GM12878 (cell line): ENCODE data around the gene SH3YL1. TPM values are rescaled to one million over a fixed set of nuclear protein-coding genes. Genes with fewer than 3 reads are reported as not detected.

ENCODE experiments used
- ATAC-seq: fragments of 200-7000 bp; cut with Tn5 transposase; 3 replicates; pipeline ENCODE4 v1.9.1; 2020; ENCODE audit warnings: mild to moderate bottlenecking, moderate library complexity
- BruUV-seq: library from RNA; stranded (reverse); fragments of 400-500 nt; replicated peaks from 2 replicates; lab custom pipeline; 2021; lab: Mats Ljungman, UMichigan
- CTCF ChIA-PET: fragments of 300-600 bp; sonication (Branson Sonifier 250); formaldehyde crosslinking; extraction: SDS; loops from one replicate; lab custom pipeline; 2021; ENCODE audit warnings: inconsistent platforms; lab: Yijun Ruan, JAX
- POLR2A ChIA-PET: fragments of 350-600 bp; formaldehyde crosslinking; extraction: SDS; loops from one replicate; lab custom pipeline; 2021; ENCODE audit warnings: inconsistent platforms; lab: Charles Lee
- RAD21 ChIA-PET: fragments of 300-600 bp; sonication (Branson Sonifier 250); formaldehyde crosslinking; loops from one replicate; lab custom pipeline; 2023; ENCODE audit warnings: antibody characterized with exemption; ENCODE audit not compliant: unreplicated experiment; lab: Charles Lee
- SMC1A ChIA-PET: fragments of 300-600 bp; sonication (Branson Sonifier 250); formaldehyde crosslinking; loops from one replicate; lab custom pipeline; 2023; ENCODE audit not compliant: unreplicated experiment, uncharacterized antibody; lab: Charles Lee
- DNase-seq: peaks from one replicate; pipeline ENCODE4 v3.0.0-alpha.2; 2011; ENCODE audit warnings: low read depth, low spot score
- FAIRE-seq: peaks from 3 replicates; lab custom pipeline; 2011; peaks lifted over from hg19 to GRCh38; lab: Jason Lieb, UNC
- H2AFZ ChIP-seq: 2 replicates; pipeline ENCODE4 v1.6.0; 2011; ENCODE audit warnings: low read depth, low read length, control low read depth; ENCODE audit not compliant: control insufficient read depth
- H3K27ac ChIP-seq: 2 replicates; pipeline ENCODE4 v1.5.1; 2011; ENCODE audit warnings: control low read depth; ENCODE audit not compliant: control insufficient read depth, insufficient read depth
- H3K27me3 ChIP-seq, 2 experiments: replicated peaks in 1 of 2; 2 replicates each; pipeline versions ENCODE4 v1.6.0 to v1.6.1; 2011; ENCODE audit warnings: low read length in 1 of 2; ENCODE audit not compliant: control insufficient read depth in 2 of 2, insufficient read depth in 2 of 2
- H3K36me3 ChIP-seq, 2 experiments: 2 replicates each; pipeline ENCODE4 v1.5.1; 2011; ENCODE audit warnings: low read length in 1 of 2; ENCODE audit not compliant: control insufficient read depth in 2 of 2, insufficient read depth in 2 of 2
- H3K4me1 ChIP-seq: 2 replicates; pipeline ENCODE4 v1.6.1; 2011; ENCODE audit warnings: mild to moderate bottlenecking, low read length, moderate library complexity, mixed read lengths; ENCODE audit not compliant: control insufficient read depth, insufficient read depth
- H3K4me2 ChIP-seq: 2 replicates; pipeline ENCODE4 v1.6.0; 2011; ENCODE audit warnings: control low read depth; ENCODE audit not compliant: control insufficient read depth, insufficient read depth
- H3K4me3 ChIP-seq: fragments of 200-600 bp; sonication (generic); 2 replicates; pipeline ENCODE4 v1.5.1; 2016
- H3K79me2 ChIP-seq: 2 replicates; pipeline ENCODE4 v1.6.0; 2011; ENCODE audit warnings: low read length; ENCODE audit not compliant: control insufficient read depth, insufficient read depth
- H3K9ac ChIP-seq: 2 replicates; pipeline ENCODE4 v1.8.0; 2011; ENCODE audit warnings: low read length, control low read depth, mixed read lengths; ENCODE audit not compliant: control insufficient read depth, insufficient read depth
- H3K9me3 ChIP-seq: replicated peaks from 3 replicates; pipeline ENCODE4 v1.5.1; 2011; ENCODE audit warnings: mild to moderate bottlenecking, low read length; ENCODE audit not compliant: control insufficient read depth, insufficient read depth
- H4K20me1 ChIP-seq: 2 replicates; pipeline ENCODE4 v1.6.0; 2011; ENCODE audit not compliant: control insufficient read depth, insufficient read depth
- ASH2L ChIP-seq: fragments of 300-600, 200-600 bp; sonication (generic); IDR thresholded peaks from 2 replicates; pipeline ENCODE4 v1.6.1; 2017; ENCODE audit warnings: low read depth, mild to moderate bottlenecking, borderline replicate concordance
- BCLAF1 ChIP-seq: fragments of 450-650 bp; IDR thresholded peaks from 2 replicates; pipeline ENCODE4 v1.6.1; 2017; ENCODE audit warnings: antibody characterized with exemption, mild to moderate bottlenecking, moderate library complexity
- HDAC6 ChIP-seq: fragments of 200-600 bp; sonication (generic); IDR thresholded peaks from one replicate; pipeline ENCODE4 v1.8.0; 2017; ENCODE audit warnings: antibody characterized with exemption; ENCODE audit not compliant: unreplicated experiment
- HDGF ChIP-seq: fragments of 450-650 bp; IDR thresholded peaks from 2 replicates; pipeline ENCODE4 v1.6.1; 2016; ENCODE audit warnings: antibody characterized with exemption
- KAT2A ChIP-seq: conservative IDR thresholded peaks from 2 replicates; pipeline ENCODE4 v1.6.1; 2011; ENCODE audit warnings: low read depth, low read length; ENCODE audit not compliant: control insufficient read depth
- MYC ChIP-seq: IDR thresholded peaks from 2 replicates; pipeline ENCODE4 v1.6.1; 2011; ENCODE audit warnings: mild to moderate bottlenecking, low read length, moderate library complexity, inconsistent platforms; ENCODE audit not compliant: insufficient read depth, insufficient replicate concordance, insufficient read length, severe bottlenecking
- PAX8 ChIP-seq: fragments of 450-650 bp; IDR thresholded peaks from 2 replicates; pipeline ENCODE4 v1.6.1; 2017; ENCODE audit warnings: mild to moderate bottlenecking, moderate library complexity
- POLR2A ChIP-seq: IDR thresholded peaks from 2 replicates; pipeline ENCODE4 v1.6.1; 2011; ENCODE audit warnings: low read depth, mild to moderate bottlenecking, low read length
- POLR2AphosphoS2 ChIP-seq: IDR thresholded peaks from 2 replicates; pipeline ENCODE4 v1.6.1; 2011; ENCODE audit warnings: low read depth, mild to moderate bottlenecking, low read length, improper control_type of control experiment, moderate library complexity
- RB1 ChIP-seq: fragments of 450-650 bp; formaldehyde crosslinking; IDR thresholded peaks from 2 replicates; pipeline ENCODE4 v1.6.1; 2017; ENCODE audit warnings: mild to moderate bottlenecking, borderline replicate concordance
- SIN3A ChIP-seq: IDR thresholded peaks from 2 replicates; pipeline ENCODE4 v1.6.1; 2012; ENCODE audit warnings: low read depth, low read length, improper control_type of control experiment
- SPI1 ChIP-seq: IDR thresholded peaks from 2 replicates; pipeline ENCODE4 v1.6.1; 2011; ENCODE audit warnings: low read depth, mild to moderate bottlenecking, low read length, moderate library complexity, borderline replicate concordance; ENCODE audit not compliant: insufficient read depth
- YY1 ChIP-seq: IDR thresholded peaks from 2 replicates; pipeline ENCODE4 v1.6.1; 2011; ENCODE audit warnings: low read depth, mild to moderate bottlenecking, low read length
- ZNF217 ChIP-seq: fragments of 450-650 bp; IDR thresholded peaks from 2 replicates; pipeline ENCODE4 v1.6.1; 2017; ENCODE audit warnings: antibody characterized with exemption, mild to moderate bottlenecking
- WGBS: methylation state at CpG from one replicate; pipeline ENCODE4 v1.1.6; 2016; ENCODE audit warnings: low lambda C conversion rate; ENCODE audit not compliant: insufficient replicate concordance, insufficient coverage; ENCODE audit errors: missing lambda C conversion rate; 5-methylcytosine and 5-hydroxymethylcytosine counted together
- in situ Hi-C: fragments of 300-500 bp; cut with MboI; formaldehyde crosslinking; loops from 9 replicates; pipeline ENCODE4 v1.14.3; 2018; ENCODE audit warnings: mixed read lengths
- intact Hi-C: fragments of 100-400 bp; cut with micrococcal nuclease; formaldehyde crosslinking; loops from one replicate; pipeline ENCODE4 v1.14.2; 2022; ENCODE audit not compliant: unreplicated experiment
- polyA plus RNA-seq, 11 experiments: library from polyadenylated mRNA; depleted of rRNA in 4 of 11; unstranded in 6 of 11; stranded (reverse) in 5 of 11; fragments of >200 nt; fragmentation: Nextera tagmentation in 4 of 11; fragmentation: Illumina TruSeq in 1 of 11; extraction: Ambion mirVana in 4 of 11; extraction: Trizol in 1 of 11; gene quantifications; 1 replicate in 1 of 11; 2 replicates in 10 of 11; pipeline versions ENCODE4 v1.2.1 to v1.2.3, GENCODE V29; 2011 to 2016; ENCODE audit warnings: inconsistent platforms in 2 of 11, missing spikeins in 2 of 11, low read depth in 1 of 11
- total RNA-seq, 4 experiments: library from RNA; depleted of rRNA in 3 of 4; stranded (reverse); fragments of >200 nt in 3 of 4; fragmentation: Illumina TruSeq in 1 of 4; extraction: Trizol in 1 of 4; gene quantifications; 2 replicates each; pipeline versions ENCODE4 v1.2.1 to v1.2.3, GENCODE V29; 2013 to 2021
- TF ChIP-seq, protein P1 (sequence below): IDR thresholded peaks from 2 replicates; pipeline ENCODE4 v1.6.1; 2011; ENCODE audit warnings: borderline replicate concordance, low read depth, mild to moderate bottlenecking, moderate library complexity, low read length; ENCODE audit not compliant: insufficient read depth, poor library complexity, severe bottlenecking
- TF ChIP-seq, protein P2 (sequence below): fragments of 450-650 bp; IDR thresholded peaks from 2 replicates; pipeline ENCODE4 v1.6.1; 2017; ENCODE audit warnings: low read depth, mild to moderate bottlenecking, moderate library complexity
- TF ChIP-seq, protein P3 (sequence below): IDR thresholded peaks from 2 replicates; pipeline ENCODE4 v1.6.1; 2011; ENCODE audit warnings: mild to moderate bottlenecking, low read depth, low read length, moderate library complexity; ENCODE audit not compliant: insufficient replicate concordance

Gene SH3YL1
- total and polyA plus RNA-seq, 10 of the 15 experiments (the other 5 are each of a cell fraction or from before 2014, with no cell fraction given) = 12.2 to 22.4 (median 17.2) TPM

- POLR2A ChIA-PET = no interaction called here
- H3K36me3 ChIP-seq = no peaks in the 10 kb centered on the region
- H4K20me1 ChIP-seq = no peaks in the 10 kb centered on the region
- FAIRE-seq (no peak), DNase-seq (no peak), ATAC-seq (no peak)
- 45% methylated on average over 8 of the region's 8 CpGs for WGBS
- SMC1A ChIA-PET = interaction anchor here (1.5 to 1.9 kb wide), 2 partner anchors 24 to 159 kb away, joined by 3 to 4 read pairs; no protein-coding TSS in a partner anchor
- H3K9me3 ChIP-seq = no peaks in the 10 kb centered on the region
- CTCF ChIA-PET = interaction anchor here (0.6 to 1.5 kb wide), 2 partner anchors 59 to 71 kb away, joined by 3 to 4 read pairs; no protein-coding TSS in a partner anchor
- BruUV-seq = no TSS peak
- H3K27ac ChIP-seq = no peak overlapping the region
- intact Hi-C loops (no loop called here), in situ Hi-C loops (no loop called here)
- no peak overlapping the region for H3K9ac ChIP-seq
- no peak overlapping the region for H3K4me2 ChIP-seq
- no peaks in the 10 kb centered on the region for H3K27me3 ChIP-seq
- no peaks in the 10 kb centered on the region for H3K79me2 ChIP-seq
- no peak overlapping the region for H2AFZ ChIP-seq
- H3K4me3 ChIP-seq = no peak overlapping the region
- H3K4me1 ChIP-seq = no peaks in the 10 kb centered on the region
- RAD21 ChIA-PET = interaction anchor here (1.1 kb wide), 1 partner anchor 115 kb away, joined by 4 read pairs; no protein-coding TSS in a partner anchor
- TF ChIP-seq, protein P1, sequence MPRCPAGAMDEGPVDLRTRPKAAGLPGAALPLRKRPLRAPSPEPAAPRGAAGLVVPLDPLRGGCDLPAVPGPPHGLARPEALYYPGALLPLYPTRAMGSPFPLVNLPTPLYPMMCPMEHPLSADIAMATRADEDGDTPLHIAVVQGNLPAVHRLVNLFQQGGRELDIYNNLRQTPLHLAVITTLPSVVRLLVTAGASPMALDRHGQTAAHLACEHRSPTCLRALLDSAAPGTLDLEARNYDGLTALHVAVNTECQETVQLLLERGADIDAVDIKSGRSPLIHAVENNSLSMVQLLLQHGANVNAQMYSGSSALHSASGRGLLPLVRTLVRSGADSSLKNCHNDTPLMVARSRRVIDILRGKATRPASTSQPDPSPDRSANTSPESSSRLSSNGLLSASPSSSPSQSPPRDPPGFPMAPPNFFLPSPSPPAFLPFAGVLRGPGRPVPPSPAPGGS = no peak
- TF ChIP-seq, protein P2, sequence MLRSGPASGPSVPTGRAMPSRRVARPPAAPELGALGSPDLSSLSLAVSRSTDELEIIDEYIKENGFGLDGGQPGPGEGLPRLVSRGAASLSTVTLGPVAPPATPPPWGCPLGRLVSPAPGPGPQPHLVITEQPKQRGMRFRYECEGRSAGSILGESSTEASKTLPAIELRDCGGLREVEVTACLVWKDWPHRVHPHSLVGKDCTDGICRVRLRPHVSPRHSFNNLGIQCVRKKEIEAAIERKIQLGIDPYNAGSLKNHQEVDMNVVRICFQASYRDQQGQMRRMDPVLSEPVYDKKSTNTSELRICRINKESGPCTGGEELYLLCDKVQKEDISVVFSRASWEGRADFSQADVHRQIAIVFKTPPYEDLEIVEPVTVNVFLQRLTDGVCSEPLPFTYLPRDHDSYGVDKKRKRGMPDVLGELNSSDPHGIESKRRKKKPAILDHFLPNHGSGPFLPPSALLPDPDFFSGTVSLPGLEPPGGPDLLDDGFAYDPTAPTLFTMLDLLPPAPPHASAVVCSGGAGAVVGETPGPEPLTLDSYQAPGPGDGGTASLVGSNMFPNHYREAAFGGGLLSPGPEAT = no peak
- TF ChIP-seq POLR2A = no peak
- TF ChIP-seq, protein P3, sequence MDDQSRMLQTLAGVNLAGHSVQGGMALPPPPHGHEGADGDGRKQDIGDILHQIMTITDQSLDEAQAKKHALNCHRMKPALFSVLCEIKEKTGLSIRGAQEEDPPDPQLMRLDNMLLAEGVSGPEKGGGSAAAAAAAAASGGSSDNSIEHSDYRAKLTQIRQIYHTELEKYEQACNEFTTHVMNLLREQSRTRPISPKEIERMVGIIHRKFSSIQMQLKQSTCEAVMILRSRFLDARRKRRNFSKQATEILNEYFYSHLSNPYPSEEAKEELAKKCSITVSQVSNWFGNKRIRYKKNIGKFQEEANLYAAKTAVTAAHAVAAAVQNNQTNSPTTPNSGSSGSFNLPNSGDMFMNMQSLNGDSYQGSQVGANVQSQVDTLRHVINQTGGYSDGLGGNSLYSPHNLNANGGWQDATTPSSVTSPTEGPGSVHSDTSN = no peak
- no peak for TF ChIP-seq ASH2L
- no peak for TF ChIP-seq SIN3A
- TF ChIP-seq MYC = no peak
- no peak for TF ChIP-seq BCLAF1
- no peak for TF ChIP-seq KAT2A
- no peak for TF ChIP-seq ZNF217
- TF ChIP-seq POLR2AphosphoS2 = no peak
- TF ChIP-seq YY1 = no peak
- TF ChIP-seq HDGF = no peak
- TF ChIP-seq RB1 = no peak
- no peak for TF ChIP-seq SPI1
- TF ChIP-seq PAX8 = no peak
- TF ChIP-seq HDAC6 = no peak
These were observed 88.6 kb downstream of the SH3YL1 start for GRCh38 chr2:175161-175786.
